ENCODE results near the gene FBH1.
"Not testable (repeated sequence)": the region's sequence is repeated elsewhere in the genome, so short reads cannot be mapped to it uniquely, and the experiment has no call there.

Gene FBH1

GRCh38 chr10:5942474-5942873, 52.4 kb downstream of the FBH1 start:
- no peak for DNase-seq

- peak; percentile 66 for DNase-seq
Observed at GRCh38 chr10:5943536-5943935, 53.5 kb downstream of the FBH1 start.

- DNase-seq = peak; percentile 86
Observed at GRCh38 chr10:5944389-5945189, 54.5 kb downstream of the FBH1 start.

- no peak for DNase-seq
Observed at GRCh38 chr10:5945190-5945509, 55.1 kb downstream of the FBH1 start.

GRCh38 chr10:5945561-5946418, 55.7 kb downstream of the FBH1 start:
- peak; percentile 84 for DNase-seq

- DNase-seq = not testable (repeated sequence)
Observed at GRCh38 chr10:5946419-5946775, 56.4 kb downstream of the FBH1 start.

- no peak for DNase-seq
Observed at GRCh38 chr10:5946786-5947185, 56.7 kb downstream of the FBH1 start.

- DNase-seq = no peak
Observed at GRCh38 chr10:5947471-5948207, 57.6 kb downstream of the FBH1 start.

- no peak for DNase-seq
Observed at GRCh38 chr10:5948208-5948585, 58.2 kb downstream of the FBH1 start.

GRCh38 chr10:5949009-5949759, 59.1 kb downstream of the FBH1 start:
- no peak for DNase-seq

- no peak for DNase-seq
Observed at GRCh38 chr10:5951167-5951711, 61.2 kb downstream of the FBH1 start.

- DNase-seq = no peak
Observed at GRCh38 chr10:5951721-5952407, 61.8 kb downstream of the FBH1 start.

GRCh38 chr10:5952731-5953385, 62.8 kb downstream of the FBH1 start:
- no peak for DNase-seq

GRCh38 chr10:5953676-5954075, 63.6 kb downstream of the FBH1 start:
- no peak for DNase-seq

- no peak for DNase-seq
Observed at GRCh38 chr10:5956146-5956936, 66.3 kb downstream of the FBH1 start.

- DNase-seq = no peak
Observed at GRCh38 chr10:5958077-5958476, 68.0 kb downstream of the FBH1 start.

GRCh38 chr10:5958675-5959074, 68.6 kb downstream of the FBH1 start:
- DNase-seq = no peak

- DNase-seq = no peak
Observed at GRCh38 chr10:5959142-5959541, 69.1 kb downstream of the FBH1 start.

GRCh38 chr10:5959581-5960069, 69.6 kb downstream of the FBH1 start:
- no peak for DNase-seq

Measured in right forelimb (tissue), 1 donor.